Common myeloid progenitor, CD34-positive (primary cell): ENCODE data around the gene NOTO.
A peak's percentile ranks its signal among the peaks of the same experiment; 100 is the strongest.
"Not testable (repeated sequence)": the region's sequence is repeated elsewhere in the genome, so short reads cannot be mapped to it uniquely, and the experiment has no call there.

Source experiments
- CTCF ChIA-PET: fragments of 350-600 bp; sonication (Branson Sonifier 250); formaldehyde crosslinking; loops from one replicate; lab custom pipeline; 2021; ENCODE audit warnings: antibody characterized with exemption; lab: Charles Lee
- POLR2A ChIA-PET: fragments of 350-600 bp; sonication (Branson Sonifier 250); formaldehyde crosslinking; loops from one replicate; lab custom pipeline; 2021; ENCODE audit warnings: antibody characterized with exemption; lab: Charles Lee
- DNase-seq, 3 donors: peaks; one replicate each; pipeline versions ENCODE4 v3.0.0 to v3.0.0-alpha.2; 2013
- H3K27ac ChIP-seq, 2 experiments: 1 replicate in 1 of 2; 2 replicates in 1 of 2; pipeline ENCODE4 v1.7.0; 2013; ENCODE audit warnings: inconsistent platforms in 2 of 2, low read length in 2 of 2, mild to moderate bottlenecking in 2 of 2, low read depth in 1 of 2, moderate library complexity in 1 of 2; ENCODE audit not compliant: severe bottlenecking in 2 of 2, insufficient read depth in 1 of 2, poor library complexity in 1 of 2
- H3K27me3 ChIP-seq, 5 experiments: replicated peaks in 2 of 5; 1 replicate in 3 of 5; 2 replicates in 2 of 5; pipeline versions ENCODE4 v1.6.1 to v1.7.0; 2013; ENCODE audit warnings: low read length in 4 of 5, mild to moderate bottlenecking in 2 of 5, moderate library complexity in 2 of 5, inconsistent platforms in 1 of 5; ENCODE audit not compliant: insufficient read depth in 5 of 5, control insufficient read depth in 4 of 5
- H3K36me3 ChIP-seq, 4 experiments: 1 replicate in 2 of 4; 2 replicates in 2 of 4; pipeline versions ENCODE4 v1.6.1 to v1.7.0; 2013; ENCODE audit warnings: low read length in 3 of 4, control low read depth in 1 of 4, mild to moderate bottlenecking in 1 of 4; ENCODE audit not compliant: control insufficient read depth in 4 of 4, insufficient read depth in 4 of 4
- H3K4me1 ChIP-seq, 4 experiments: 1 replicate in 3 of 4; 2 replicates in 1 of 4; pipeline versions ENCODE4 v1.6.1 to v1.7.1; 2013; ENCODE audit warnings: low read length in 3 of 4, mild to moderate bottlenecking in 3 of 4, control low read depth in 1 of 4, inconsistent platforms in 1 of 4, moderate library complexity in 1 of 4; ENCODE audit not compliant: control insufficient read depth in 4 of 4, insufficient read depth in 4 of 4; ENCODE audit errors: control extremely low read depth in 1 of 4
- H3K4me3 ChIP-seq, 7 experiments: 1 replicate in 4 of 7; 2 replicates in 3 of 7; pipeline versions ENCODE4 v1.5.1 to v1.7.0; 2013; ENCODE audit warnings: mild to moderate bottlenecking in 7 of 7, low read length in 6 of 7, moderate library complexity in 6 of 7, inconsistent platforms in 2 of 7, low read depth in 2 of 7, control low read depth in 1 of 7; ENCODE audit not compliant: insufficient read depth in 4 of 7, control insufficient read depth in 1 of 7; ENCODE audit errors: extremely low read depth in 1 of 7
- H3K9me3 ChIP-seq, 5 experiments: 1 replicate in 4 of 5; 2 replicates in 1 of 5; pipeline versions ENCODE4 v1.6.1 to v1.7.1; 2013; ENCODE audit warnings: low read length in 4 of 5, mild to moderate bottlenecking in 2 of 5, inconsistent platforms in 1 of 5, low read depth in 1 of 5, moderate library complexity in 1 of 5; ENCODE audit not compliant: control insufficient read depth in 4 of 5, insufficient read depth in 2 of 5; ENCODE audit errors: control extremely low read depth in 1 of 5
- WGBS: methylation state at CpG from one replicate; pipeline ENCODE4 v1.1.5; 2013; ENCODE audit not compliant: insufficient coverage; 5-methylcytosine and 5-hydroxymethylcytosine counted together

Gene NOTO

GRCh38 chr2:73200281-73200680 lies 2.1 kb upstream of the NOTO start:
- POLR2A ChIA-PET, H3K4me3 ChIP-seq, DNase-seq, H3K27ac ChIP-seq, H3K36me3 ChIP-seq, H3K9me3 ChIP-seq: not testable (repeated sequence)
- Histone ChIP-seq H3K27me3 (peaks cover 17 to 62% (median 17%) of the 10 kb centered on the region in 5 experiments), H3K4me1 (peaks cover 0 to 14% (median 13%) of the 10 kb centered on the region in 4 experiments)
- WGBS, result 94% methylated on average over 5 of the region's 10 CpGs
- CTCF ChIA-PET, result interaction anchor here (1.2 to 2.2 kb wide), 2 partner anchors 12 to 23 kb away, joined by 3 to 14 read pairs; no protein-coding TSS in a partner anchor

- CTCF ChIA-PET, result no interaction called here
- DNase-seq, result peak in 2 of 3 donors; percentile 11 to 36
- H3K4me1 ChIP-seq, result peaks cover 0 to 17% (median 14%) of the 10 kb centered on the region in 4 experiments
- peak overlapping the region in 4 of 7 experiments; percentile 10 to 48 (median 34) for H3K4me3 ChIP-seq
- peaks cover 0 to 5% (median 4%) of the 10 kb centered on the region in 5 experiments for H3K9me3 ChIP-seq
- H3K27me3 ChIP-seq, result peaks cover 11 to 60% (median 17%) of the 10 kb centered on the region in 5 experiments
- WGBS, result 3% methylated on average over 36 of the region's 44 CpGs
- POLR2A ChIA-PET, result no interaction called here
- H3K36me3 ChIP-seq, result no peaks in the 10 kb centered on the region
- no peak overlapping the region for H3K27ac ChIP-seq
Observed at GRCh38 chr2:73203055-73203681, 794 bp downstream of the NOTO start.

DNA sequence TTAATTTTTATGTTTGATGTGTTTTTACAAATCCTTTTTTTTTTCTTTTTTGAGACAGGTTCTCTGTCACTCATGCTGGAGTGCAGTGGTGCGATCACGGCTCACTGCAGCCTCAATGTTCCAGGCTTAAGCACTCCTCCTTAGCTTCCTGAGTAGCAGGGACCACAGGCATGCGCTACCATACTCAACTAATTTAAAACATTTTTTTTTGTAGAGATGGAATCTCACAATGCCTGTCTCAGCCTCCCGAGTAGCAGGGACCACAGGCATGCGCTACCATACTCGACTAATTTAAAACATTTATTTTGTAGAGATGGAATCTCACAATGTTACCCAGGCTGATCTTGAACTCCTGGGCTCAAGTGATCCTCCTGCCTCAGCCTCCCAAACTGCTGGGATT lies 3.2 kb downstream of the NOTO start:
- ChIA-PET POLR2A (no interaction called here), CTCF (interaction anchor here (1.0 kb wide), 1 partner anchor 313 kb away, joined by 3 read pairs; no protein-coding TSS in a partner anchor)
- Histone ChIP-seq H3K36me3 (no peaks in the 10 kb centered on the region), H3K4me3 (no peak overlapping the region), H3K27ac (no peak overlapping the region), H3K9me3 (peaks cover 0 to 5% (median 4%) of the 10 kb centered on the region in 5 experiments), H3K27me3 (peaks cover 8 to 47% (median 17%) of the 10 kb centered on the region in 5 experiments), H3K4me1 (peaks cover 0 to 17% (median 14%) of the 10 kb centered on the region in 4 experiments)
- WGBS, result 93% methylated on average over 4 of the region's 6 CpGs
- no peak for DNase-seq

DNA sequence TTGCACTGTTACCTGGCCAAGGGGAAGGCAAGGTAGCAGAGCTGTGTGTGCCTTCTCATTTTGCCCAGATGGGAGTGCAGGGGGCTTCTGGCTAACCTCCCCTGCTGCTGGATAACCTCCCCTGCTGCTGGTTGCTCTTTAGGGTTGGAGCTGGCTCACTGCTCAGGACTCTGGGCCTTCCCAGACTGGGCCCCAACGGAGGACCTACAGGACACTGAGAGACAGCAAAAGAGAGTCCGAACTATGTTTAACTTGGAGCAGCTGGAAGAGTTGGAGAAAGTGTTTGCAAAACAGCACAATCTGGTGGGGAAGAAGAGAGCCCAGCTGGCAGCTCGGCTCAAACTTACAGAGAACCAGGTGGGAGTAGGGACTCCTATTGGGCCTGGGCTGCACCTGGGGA lies 5.9 kb downstream of the NOTO start:
- ChIA-PET CTCF (interaction anchor here (0.6 to 1.5 kb wide), 4 partner anchors 11 to 122 kb away, joined by 3 to 4 read pairs (median 3); no protein-coding TSS in a partner anchor), POLR2A (no interaction called here)
- no peak for DNase-seq
- Histone ChIP-seq H3K4me1 (peaks cover 0 to 12% (median 9%) of the 10 kb centered on the region in 4 experiments), H3K27ac (no peak overlapping the region), H3K4me3 (no peak overlapping the region), H3K36me3 (no peaks in the 10 kb centered on the region), H3K27me3 (peaks cover 5 to 23% (median 8%) of the 10 kb centered on the region in 5 experiments), H3K9me3 (no peaks in the 10 kb centered on the region)
- WGBS, result 100% methylated on average over 1 of the region's 3 CpGs

GRCh38 chr2:73210019-73210418 lies 7.6 kb downstream of the NOTO start:
- peaks cover 0 to 11% (median 3%) of the 10 kb centered on the region in 5 experiments for H3K27me3 ChIP-seq
- H3K4me3 ChIP-seq, result no peak overlapping the region
- POLR2A ChIA-PET, result no interaction called here
- H3K9me3 ChIP-seq, result no peaks in the 10 kb centered on the region
- CTCF ChIA-PET, result interaction anchor here (0.6 to 5.6 kb wide), 12 partner anchors 13 to 317 kb away, joined by 3 to 59 read pairs (median 4); partner anchors contain the start of gene PRADC1
- H3K4me1 ChIP-seq, result peaks cover 5 to 22% (median 21%) of the 10 kb centered on the region in 4 experiments
- no peak overlapping the region for H3K27ac ChIP-seq
- DNase-seq, result no peak
- 97% methylated on average over 4 of the region's 4 CpGs for WGBS
- H3K36me3 ChIP-seq, result no peaks in the 10 kb centered on the region

- 97% methylated on average over 5 of the region's 6 CpGs for WGBS
- ChIA-PET CTCF (interaction anchor here (0.6 to 5.6 kb wide), 9 partner anchors 9 to 970 kb away, joined by 3 to 59 read pairs (median 3); no protein-coding TSS in a partner anchor), POLR2A (no interaction called here)
- Histone ChIP-seq H3K36me3 (no peaks in the 10 kb centered on the region), H3K27me3 (peaks cover 0 to 6% (median 0%) of the 10 kb centered on the region in 5 experiments), H3K4me1 (peaks cover 5 to 28% (median 23%) of the 10 kb centered on the region in 4 experiments), H3K27ac (no peak overlapping the region), H3K4me3 (no peak overlapping the region), H3K9me3 (no peaks in the 10 kb centered on the region)
- DNase-seq, result no peak
Observed at GRCh38 chr2:73210696-73211095, 8.3 kb downstream of the NOTO start.

DNA sequence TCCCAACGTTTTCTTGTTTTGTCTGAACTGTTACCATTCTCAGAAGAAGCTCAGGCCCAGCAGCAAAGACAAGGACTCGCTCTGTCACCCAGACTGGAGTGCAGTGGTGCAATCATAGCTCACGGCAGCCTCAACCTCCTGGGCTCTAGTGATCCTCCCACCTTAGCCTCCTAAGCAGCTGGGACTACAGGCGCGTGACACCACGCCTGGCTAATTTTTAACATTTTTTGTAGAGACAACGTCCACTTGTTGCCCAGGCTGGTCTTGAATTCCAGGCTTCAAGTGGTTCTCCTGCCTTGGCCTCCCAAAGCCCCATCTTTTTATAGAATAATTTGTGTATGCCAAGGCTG lies 9.7 kb downstream of the NOTO start:
- 91% methylated on average over 2 of the region's 7 CpGs for WGBS
- ChIA-PET POLR2A (no interaction called here), CTCF (interaction anchor here (0.6 to 5.6 kb wide), 23 partner anchors 7 to 796 kb away, joined by 3 to 59 read pairs (median 4); partner anchors contain the start of genes CCT7 and PRADC1)
- Histone ChIP-seq H3K4me3 (no peak overlapping the region), H3K9me3 (no peaks in the 10 kb centered on the region), H3K4me1 (peaks cover 5 to 28% (median 23%) of the 10 kb centered on the region in 4 experiments), H3K36me3 (no peaks in the 10 kb centered on the region), H3K27me3 (peaks cover 0 to 3% (median 0%) of the 10 kb centered on the region in 5 experiments), H3K27ac (no peak overlapping the region)
- DNase-seq, result no peak
